Measurements from ENCODE around the gene PYGB.
"Not testable (repeated sequence)": the region's sequence is repeated elsewhere in the genome, so short reads cannot be mapped to it uniquely, and the experiment has no call there.

PYGB gene

DNA sequence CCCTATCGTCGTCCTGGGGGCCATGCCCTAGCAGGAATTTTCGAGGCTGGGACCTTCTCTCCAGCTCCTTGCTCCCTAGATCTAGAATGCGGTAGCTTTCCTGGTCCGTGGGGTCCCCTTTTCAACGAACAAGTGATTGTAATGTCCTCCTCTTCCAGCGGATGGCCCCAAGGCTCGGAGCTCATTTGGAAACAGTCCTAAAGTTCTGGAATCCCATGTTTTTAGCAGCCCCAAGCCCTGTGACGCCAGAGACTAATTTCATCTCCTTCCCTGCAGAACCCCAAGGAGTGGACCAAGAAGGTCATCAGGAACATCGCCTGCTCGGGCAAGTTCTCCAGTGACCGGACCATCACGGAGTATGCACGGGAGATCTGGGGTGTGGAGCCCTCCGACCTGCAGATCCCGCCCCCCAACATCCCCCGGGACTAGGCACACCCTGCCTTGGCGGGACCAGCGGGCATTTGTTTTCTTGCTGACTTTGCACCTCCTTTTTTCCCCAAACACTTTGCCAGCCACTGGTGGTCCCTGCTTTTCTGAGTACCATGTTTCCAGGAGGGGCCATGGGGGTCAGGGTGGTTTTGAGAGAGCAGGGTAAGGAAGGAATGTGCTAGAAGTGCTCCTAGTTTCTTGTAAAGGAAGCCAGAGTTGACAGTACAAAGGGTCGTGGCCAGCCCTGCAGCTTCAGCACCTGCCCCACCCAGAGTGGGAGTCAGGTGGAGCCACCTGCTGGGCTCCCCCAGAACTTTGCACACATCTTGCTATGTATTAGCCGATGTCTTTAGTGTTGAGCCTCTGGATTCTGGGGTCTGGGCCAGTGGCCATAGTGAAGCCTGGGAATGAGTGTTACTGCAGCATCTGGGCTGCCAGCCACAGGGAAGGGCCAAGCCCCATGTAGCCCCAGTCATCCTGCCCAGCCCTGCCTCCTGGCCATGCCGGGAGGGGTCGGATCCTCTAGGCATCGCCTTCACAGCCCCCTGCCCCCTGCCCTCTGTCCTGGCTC lies 48.5 kb downstream of the PYGB start:
- no peak for DNase-seq (ENCODE audit: low read depth in 2 of 2)

DNA sequence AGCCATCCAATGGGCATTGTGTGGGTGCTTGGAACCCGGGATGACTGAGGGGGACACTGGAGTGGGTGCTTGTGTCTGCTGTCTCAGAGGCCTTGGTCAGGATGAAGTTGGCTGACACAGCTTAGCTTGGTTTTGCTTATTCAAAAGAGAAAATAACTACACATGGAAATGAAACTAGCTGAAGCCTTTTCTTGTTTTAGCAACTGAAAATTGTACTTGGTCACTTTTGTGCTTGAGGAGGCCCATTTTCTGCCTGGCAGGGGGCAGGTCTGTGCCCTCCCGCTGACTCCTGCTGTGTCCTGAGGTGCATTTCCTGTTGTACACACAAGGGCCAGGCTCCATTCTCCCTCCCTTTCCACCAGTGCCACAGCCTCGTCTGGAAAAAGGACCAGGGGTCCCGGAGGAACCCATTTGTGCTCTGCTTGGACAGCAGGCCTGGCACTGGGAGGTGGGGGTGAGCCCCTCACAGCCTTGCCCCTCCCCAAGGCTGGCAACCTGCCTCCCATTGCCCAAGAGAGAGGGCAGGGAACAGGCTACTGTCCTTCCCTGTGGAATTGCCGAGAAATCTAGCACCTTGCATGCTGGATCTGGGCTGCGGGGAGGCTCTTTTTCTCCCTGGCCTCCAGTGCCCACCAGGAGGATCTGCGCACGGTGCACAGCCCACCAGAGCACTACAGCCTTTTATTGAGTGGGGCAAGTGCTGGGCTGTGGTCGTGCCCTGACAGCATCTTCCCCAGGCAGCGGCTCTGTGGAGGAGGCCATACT lies 49.4 kb downstream of the PYGB start:
- DNase-seq (ENCODE audit: low read depth in 2 of 2), result no peak

DNA sequence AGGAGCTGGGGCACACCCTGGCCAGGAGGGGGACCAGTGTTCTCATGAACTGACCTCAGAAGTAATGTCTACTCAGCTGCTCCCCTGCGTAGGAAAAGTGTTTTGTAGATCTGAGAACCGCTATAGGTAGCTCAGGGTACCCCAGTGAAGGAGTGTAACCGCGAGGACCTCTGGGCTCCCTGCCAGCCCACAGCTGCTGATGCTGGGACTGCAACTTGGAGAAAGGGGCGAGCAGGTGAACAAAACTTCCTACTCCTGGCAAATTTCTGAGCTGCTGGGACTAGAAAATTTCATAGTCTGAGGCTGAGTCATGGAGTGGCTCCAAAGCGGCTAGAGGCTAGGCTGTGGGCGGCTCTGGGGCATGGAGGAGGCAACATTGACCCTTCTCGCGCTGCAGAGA lies 51.9 kb downstream of the PYGB start:
- DNase-seq (ENCODE audit: low read depth in 2 of 2), result no peak

DNA sequence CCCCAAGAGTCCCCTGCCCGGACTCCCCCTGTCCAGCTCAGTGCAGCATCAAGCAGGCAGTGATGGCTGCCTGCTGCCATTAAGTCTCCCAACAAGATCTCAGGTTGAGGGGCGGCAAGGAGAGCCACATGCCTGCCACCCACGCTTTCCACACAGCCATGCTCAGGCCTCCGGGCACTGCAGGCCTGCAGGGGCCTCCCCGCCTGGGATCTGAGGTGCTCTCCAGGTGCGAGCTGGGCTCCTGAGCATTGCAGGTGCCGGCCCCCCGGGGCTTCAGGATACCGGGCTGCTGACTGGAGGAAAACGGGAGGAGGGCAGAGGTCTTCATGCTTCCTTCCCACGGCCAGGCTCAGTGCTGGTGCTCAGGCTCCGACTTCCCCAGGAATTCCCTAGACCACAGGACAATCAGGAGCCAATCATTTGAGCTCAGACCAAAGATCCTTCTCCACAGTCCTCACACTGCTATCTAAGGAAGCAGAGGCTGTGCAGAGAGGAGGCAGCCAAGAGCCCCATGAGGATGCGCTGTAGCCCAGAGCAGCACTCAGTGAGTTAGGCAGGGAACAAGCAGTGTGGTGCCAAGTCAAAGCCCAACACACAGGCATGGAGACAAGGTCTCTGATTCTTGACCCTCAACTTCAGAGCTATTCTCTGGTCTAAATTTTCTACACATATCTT lies 52.7 kb downstream of the PYGB start:
- DNase-seq (ENCODE audit: low read depth in 2 of 2), result no peak

DNA sequence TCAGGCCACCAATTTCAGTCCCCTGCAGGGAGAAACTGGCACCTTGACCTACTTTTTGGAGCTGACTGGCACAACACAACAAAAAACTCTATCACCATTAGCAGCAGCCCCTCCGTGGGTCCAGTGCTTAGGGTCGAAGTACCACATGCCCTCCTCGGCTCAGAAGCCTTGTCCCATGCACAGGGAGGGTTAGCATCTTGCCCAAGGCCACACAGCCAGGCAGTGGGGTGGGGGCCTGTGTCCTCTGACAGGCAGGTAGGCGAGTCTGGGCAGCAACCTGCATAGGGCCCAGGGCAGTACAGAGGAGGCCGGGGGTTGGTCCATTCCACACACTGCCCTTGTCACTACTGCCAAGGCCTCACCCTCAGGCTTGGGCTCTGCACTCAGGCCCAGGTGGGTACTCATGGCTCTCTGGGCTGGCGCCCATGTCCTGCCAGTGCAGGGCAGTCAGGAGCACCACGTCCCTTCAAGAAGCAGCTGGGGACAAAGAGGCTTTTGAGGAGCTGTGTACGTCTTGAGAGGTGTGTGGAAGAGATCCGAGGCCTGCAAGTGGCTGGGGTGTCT lies 53.6 kb downstream of the PYGB start:
- DNase-seq (ENCODE audit: low read depth in 2 of 2), result no peak

DNA sequence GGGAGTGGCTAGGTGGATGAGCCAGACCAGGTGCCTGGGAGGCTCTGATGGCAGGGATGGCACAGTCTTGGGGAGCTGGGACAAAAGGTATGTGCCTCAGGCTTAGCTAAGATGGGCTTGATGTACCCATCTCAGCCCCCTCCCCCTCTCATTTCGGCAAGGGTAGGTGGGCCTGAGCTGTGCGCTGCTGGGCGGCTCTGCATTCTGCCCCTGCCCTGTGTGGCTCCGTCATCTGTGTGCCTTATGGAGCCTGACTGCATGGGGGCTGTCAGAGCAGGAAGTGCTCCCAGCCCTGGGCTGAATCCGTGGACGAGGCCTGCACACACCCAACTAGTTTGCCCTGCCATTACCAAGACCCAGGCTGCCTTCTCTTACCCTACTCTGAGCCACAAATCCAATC lies 54.7 kb downstream of the PYGB start:
- DNase-seq (ENCODE audit: low read depth in 2 of 2), result no peak

DNA sequence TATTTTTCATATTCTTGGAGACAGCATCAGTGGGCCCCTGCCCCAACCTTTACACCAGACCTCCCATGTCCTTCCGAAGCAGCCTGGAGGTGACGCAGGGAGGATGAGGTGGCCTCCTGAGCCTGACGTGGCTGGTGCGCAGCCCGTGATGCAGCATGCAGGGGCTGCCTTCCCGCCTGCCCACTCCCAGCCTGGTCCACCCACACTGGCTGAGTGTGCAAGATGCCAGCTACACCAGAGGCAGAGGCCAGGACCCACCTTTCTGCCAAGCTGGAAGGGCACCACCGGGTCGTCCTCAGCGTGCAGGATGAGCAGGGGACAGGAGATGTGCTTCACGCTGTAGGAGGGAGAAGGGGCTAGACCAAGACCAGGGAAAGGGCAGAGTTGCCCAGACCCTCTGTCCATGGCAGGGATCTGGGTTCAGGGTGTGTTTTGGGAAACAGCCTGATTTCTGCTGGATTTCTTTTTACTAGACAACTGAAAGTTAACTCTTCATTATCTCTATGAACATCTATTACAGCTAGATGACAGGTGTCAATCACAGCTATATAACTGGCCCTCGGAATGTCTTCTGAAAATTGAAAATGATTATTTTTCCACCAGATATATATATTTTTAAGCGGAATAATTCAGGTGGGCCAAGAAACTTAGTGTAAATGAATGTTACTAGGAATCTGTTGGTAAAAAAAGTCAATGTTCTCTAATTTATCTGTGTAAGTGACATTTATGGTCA lies 55.6 kb downstream of the PYGB start:
- no peak for DNase-seq (ENCODE audit: low read depth in 2 of 2)

DNA sequence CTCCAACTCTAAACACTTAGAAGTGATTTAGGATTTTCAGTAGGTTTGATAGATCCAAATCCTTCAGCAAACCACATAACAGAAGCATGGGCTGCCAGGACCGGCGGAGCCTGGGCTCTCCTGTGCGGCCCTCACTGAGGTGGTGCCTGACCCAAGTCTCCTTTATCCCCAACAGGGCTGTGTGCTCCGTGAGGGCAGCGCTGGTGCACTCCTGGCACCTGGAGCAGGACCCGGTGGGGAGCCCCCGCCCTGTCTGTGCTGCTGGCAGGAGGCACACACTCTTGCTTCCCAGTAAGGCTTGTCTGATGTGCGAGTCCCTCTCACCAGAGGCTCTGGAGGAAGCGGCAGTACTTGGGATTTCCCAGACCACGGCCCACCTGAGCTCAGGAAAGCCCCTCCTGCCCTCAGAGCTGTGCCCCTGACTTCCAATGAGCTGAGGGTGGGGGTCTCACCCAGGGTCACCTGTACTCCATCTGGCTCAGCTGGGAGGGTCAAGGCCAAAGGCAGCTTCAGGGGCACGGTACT lies 56.2 kb downstream of the PYGB start:
- DNase-seq (ENCODE audit: low read depth in 2 of 2), result no peak

DNA sequence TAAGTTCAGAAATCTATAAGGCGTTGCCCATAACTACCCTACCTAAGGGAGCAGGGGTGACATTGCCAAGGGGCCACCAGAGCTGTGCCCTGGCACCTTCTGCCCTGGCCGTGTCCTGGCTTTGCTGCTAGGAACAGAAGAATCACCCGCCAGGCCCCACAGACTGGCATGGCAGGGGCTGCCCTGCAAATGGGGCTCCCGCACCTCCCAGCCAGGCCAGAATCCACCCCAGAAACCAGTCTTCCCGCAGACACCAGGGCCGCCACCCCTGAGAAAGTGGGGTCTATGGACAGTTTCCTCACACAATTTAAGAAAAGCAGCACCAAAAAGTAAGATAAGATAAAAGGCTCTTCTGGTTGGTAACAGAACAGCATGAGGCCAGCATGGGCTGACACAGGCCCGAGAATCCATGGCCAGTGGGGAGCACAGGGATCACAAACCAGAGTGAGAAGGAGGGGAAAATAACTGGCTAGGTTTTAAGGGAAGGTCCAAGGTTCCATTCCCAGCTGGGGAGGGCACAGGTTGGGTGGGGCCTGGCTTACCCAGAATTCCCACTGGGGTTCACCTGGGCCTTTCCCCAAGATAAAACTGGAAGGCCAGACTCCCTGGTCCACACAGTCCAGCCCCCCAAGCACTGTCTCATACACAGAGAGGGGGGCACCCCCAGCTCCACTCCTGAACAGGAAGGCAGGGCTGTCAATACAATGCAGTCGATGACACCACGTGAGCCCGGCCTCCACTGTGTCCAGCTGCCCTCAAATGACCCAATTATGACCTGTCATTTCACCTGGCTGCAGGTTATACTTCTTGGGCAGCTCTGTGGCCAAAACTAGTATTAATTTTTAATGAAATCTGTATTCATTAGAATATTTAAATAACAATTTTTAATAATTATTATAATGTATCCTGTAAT lies 59.4 kb downstream of the PYGB start:
- DNase-seq (ENCODE audit: low read depth in 2 of 2), result no peak

DNA sequence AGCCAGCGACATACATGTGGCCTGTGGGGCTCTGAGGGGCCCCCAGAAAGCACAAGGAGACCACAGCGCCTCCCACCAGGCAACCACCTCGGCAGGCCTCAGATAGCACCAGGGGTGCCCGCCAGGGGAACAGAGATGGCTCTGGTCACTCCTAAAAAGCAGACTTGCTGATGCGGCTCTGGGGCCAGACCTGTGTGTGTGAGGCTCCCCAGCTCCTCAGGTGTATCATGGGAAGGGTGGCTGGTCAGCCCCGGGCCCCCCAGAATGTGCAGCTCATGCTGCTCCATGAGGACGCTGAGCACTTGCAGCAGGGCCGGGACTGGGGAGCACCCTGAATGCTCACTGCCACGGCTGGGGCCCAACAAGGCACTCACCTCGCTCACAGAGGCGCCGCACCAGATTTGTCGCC lies 60.2 kb downstream of the PYGB start:
- no peak for DNase-seq (ENCODE audit: low read depth in 2 of 2)

DNA sequence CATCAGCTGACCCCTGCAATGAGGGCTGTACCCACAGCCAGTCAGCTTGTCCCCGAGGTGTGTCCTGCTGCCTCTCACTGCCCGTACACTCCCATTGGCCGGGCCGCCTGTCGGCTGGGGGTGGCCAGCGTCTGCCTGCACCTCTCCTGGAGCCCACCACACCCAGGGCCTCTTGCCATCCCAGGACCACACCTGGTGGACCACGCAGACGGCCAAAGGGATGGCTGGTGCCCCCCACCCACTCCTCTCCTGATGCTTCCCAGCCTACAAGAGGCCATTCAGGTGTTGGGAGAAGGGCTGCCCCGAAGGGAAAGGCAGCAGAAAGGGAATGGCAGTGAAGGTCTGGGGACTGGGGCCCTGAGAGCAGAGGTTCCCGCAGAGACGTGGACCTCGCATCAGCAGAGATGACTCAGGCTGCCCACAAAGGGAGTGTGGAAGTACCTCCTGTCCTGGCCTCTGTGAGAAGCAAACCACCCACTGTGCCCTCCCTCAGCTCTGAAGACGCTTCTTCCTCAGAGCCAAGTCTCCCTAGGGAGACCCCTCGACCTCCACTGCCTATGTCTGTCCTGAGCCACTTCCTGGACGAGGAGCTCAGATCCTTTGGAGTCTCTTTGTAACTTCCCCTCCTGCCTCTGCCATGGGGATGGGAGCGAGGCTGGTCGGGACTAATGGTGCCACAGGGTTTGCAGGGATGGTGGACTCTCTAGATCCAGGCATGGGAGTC lies 60.9 kb downstream of the PYGB start:
- no peak for DNase-seq (ENCODE audit: low read depth in 2 of 2)

DNA sequence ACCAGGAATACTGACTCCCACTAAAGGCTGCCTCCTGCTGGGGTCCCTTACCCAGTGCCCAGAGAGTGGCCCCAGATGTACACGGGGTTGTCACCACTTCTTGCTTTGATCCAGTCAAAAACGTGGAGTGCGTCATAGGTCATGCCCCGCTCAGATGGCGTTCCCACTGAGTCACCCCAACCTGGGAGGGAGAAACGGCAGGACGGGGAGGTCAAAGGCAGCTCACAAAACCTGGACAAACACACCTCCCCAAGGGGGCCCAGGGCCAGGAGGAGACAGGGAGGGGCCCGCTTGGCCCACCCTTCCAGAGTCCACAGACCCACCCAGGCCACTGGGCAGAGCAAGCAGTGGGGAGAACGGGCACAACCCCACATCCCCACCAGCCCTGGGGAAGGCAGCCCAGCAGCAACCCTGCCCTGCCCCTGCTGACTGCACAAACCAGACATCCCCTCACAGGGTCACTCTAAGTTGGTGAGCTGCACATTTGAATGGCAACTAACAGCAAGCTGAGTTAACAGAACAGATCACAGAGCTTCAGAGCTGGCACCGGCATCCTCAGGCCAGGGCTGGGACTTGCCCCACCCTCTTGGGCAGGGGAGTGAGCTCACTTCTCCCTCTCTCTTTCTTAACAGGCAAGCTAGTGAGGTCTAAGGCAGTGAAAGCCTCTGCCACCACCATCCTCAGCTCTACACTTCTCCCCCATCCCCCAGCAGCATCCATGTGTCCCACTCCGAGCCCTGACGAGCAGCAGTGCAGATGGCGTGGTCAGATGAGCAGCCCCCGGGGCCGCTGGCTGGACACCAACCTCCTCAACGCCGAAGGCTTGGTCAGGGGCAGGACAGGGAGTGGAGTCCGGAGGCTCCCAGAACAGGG lies 61.7 kb downstream of the PYGB start:
- DNase-seq (ENCODE audit: low read depth in 2 of 2), result no peak

DNA sequence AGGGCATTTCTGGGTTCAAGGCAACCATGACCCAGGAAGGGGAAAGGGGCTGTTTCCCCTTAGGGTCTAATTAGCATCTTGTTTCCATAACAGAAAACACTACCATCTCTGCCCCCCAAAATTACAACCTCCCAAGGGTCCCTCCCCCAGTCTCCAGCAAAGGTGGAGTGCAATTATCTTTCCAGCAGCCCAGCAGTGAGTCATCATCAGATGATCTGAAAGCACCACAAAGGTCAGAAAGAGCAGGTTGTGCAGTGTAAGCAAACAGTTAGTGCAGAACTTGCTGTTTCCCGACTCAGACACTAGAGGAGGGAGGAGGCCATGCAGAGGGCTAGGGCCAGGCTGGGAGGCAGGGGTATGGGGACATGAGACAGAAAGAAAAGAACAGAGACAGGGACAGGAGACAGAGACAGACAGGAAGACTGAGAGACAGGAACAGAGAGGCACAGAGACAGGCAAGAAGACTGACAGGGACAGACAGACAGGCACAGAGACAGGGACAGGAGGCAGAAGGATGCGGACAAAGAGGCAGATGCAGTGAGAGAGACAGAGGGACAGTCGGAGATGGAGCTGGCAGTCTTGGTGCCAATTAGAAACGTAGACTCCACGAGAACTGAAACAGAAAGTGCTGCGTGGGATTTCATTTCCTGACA lies 62.5 kb downstream of the PYGB start:
- DNase-seq (ENCODE audit: low read depth in 2 of 2), result no peak

DNA sequence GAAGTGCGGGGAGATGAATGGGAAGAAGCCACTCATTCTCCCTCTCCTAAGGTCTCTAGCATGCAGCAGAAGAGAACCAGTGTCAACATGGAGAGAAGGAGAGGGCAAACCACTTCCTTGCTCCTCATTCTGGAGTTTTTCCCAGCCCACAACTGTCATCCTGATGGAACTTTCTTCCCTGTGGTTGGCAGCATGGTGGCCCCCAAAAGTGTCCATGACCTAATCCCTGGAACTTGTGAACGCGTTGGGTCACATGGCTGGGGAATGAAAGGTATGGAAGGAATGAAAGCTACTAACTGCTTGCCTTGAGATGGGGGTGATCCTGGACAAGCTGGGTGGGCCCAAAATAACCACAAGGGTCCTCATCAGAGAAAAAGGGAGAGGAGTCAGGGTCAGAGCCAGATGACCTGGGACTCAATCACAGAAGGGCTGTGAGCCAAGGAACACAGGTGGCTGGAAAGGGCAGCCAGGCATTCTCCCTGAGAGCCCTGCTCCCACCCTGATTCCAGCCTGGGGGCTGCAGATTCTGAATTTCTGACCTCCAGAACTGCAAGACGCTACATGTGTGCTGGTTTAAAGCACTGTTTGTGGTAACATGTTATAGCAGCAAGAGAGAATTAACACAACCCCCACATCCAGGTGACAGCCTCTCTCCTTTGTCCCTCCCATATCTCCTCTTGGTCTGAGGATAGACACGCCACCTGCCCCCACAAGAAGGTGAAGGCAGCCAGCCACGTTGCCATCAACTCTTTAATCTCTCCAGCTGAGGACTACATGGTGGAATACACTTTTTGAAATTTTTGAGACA lies 63.2 kb downstream of the PYGB start:
- no peak for DNase-seq (ENCODE audit: low read depth in 2 of 2)

DNA sequence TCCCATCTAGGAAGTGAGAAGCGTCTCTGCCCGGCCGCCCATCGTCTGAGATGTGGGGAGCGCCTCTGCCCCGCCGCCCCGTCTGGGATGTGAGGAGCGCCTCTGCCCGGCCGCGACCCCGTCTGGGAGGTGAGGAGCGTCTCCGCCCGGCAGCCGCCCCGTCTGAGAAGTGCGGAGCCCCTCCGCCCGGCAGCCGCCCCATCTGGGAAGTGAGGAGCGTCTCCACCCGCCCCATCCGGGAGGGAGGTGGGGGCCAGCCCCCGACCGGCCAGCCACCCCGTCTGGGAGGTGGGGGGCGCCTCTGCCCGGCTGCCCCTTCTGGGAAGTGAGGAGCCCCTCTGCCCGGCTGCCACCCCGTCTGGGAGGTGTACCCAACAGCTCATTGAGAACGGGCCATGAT lies 64.8 kb downstream of the PYGB start:
- DNase-seq (ENCODE audit: low read depth in 2 of 2), result not testable (repeated sequence)

DNA sequence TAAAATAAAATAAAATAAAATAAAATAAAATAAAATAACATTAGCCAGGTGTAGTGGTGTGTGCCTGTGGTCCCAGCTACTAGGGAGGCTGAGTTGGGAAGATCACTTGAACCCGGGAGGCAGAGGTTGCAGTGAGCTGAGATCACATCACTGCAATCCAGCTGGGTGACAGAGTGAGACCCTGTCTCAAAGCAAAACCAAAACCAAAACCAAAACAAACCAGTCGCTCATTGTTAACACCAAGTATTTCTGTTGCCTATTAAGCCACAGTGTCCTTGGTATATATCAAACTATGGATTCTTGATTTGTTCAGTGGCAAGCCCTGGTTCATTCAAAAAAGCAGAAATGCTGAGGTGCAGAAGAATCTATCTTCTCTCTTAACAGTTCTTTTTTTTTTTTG lies 65.7 kb downstream of the PYGB start:
- DNase-seq (ENCODE audit: low read depth in 2 of 2), result no peak
